HL-60 (cell line): Measurements from ENCODE around the gene AMZ1.

Experiments
- DNase-seq, 2 experiments: peaks; one replicate each; pipeline ENCODE4 v3.0.0-alpha.2; 2010 to 2020; ENCODE audit warnings: low read depth in 1 of 2, low spot score in 1 of 2
- H3K27ac ChIP-seq: fragments of 250-450 bp; sonication (Bioruptor Pico); replicated peaks from 2 replicates; pipeline ENCODE4 v1.5.1; 2020; ENCODE audit warnings: mild to moderate bottlenecking, moderate library complexity
- H3K27me3 ChIP-seq: fragments of 250-450 bp; sonication (Bioruptor Pico); 2 replicates; pipeline ENCODE4 v1.5.1; 2021; ENCODE audit warnings: mild to moderate bottlenecking, moderate library complexity; ENCODE audit not compliant: insufficient read depth, poor library complexity, severe bottlenecking
- H3K4me3 ChIP-seq: replicated peaks from 2 replicates; pipeline ENCODE4 v1.5.1; 2011; ENCODE audit warnings: mild to moderate bottlenecking, control low read depth, low read length; ENCODE audit not compliant: insufficient read depth
- GABPA ChIP-seq: IDR thresholded peaks from 2 replicates; pipeline ENCODE4 v1.6.1; 2012; ENCODE audit warnings: low read depth
- POLR2AphosphoS5 ChIP-seq: IDR thresholded peaks from 2 replicates; pipeline ENCODE4 v1.6.1; 2012; ENCODE audit warnings: low read depth
- SPI1 ChIP-seq: IDR thresholded peaks from 2 replicates; pipeline ENCODE4 v1.6.1; 2012; ENCODE audit warnings: low read depth, mild to moderate bottlenecking, borderline replicate concordance
- TF ChIP-seq, protein P1 (sequence below): IDR thresholded peaks from 2 replicates; pipeline ENCODE4 v1.6.1; 2012; ENCODE audit warnings: low read depth; ENCODE audit not compliant: insufficient replicate concordance
- TF ChIP-seq, protein P2 (sequence below): IDR thresholded peaks from one replicate; pipeline ENCODE4 v1.5.1; 2011; ENCODE audit warnings: low read length, control low read depth, inconsistent platforms; ENCODE audit not compliant: insufficient read depth

AMZ1 gene

DNA sequence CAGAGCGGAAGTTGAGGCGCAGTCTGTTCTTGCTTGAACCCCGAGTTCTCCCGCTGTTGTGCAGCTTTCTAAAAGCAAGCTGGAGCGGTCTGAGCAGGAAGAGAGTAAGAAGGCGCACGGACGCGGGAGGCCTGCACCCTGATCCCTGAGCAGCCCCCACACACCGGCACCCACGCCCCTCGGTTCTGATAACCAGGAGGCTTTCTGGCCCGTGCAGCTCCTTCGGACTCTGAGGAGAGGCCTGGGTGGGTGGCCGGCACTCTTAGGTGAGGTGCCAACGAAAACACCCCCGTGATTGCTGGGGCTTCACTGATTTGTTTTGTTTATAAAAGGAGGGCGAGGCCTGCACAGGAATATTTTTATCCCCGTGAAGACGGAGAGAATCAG lies 28.9 kb downstream of the AMZ1 start:
- TF ChIP-seq, protein P1, sequence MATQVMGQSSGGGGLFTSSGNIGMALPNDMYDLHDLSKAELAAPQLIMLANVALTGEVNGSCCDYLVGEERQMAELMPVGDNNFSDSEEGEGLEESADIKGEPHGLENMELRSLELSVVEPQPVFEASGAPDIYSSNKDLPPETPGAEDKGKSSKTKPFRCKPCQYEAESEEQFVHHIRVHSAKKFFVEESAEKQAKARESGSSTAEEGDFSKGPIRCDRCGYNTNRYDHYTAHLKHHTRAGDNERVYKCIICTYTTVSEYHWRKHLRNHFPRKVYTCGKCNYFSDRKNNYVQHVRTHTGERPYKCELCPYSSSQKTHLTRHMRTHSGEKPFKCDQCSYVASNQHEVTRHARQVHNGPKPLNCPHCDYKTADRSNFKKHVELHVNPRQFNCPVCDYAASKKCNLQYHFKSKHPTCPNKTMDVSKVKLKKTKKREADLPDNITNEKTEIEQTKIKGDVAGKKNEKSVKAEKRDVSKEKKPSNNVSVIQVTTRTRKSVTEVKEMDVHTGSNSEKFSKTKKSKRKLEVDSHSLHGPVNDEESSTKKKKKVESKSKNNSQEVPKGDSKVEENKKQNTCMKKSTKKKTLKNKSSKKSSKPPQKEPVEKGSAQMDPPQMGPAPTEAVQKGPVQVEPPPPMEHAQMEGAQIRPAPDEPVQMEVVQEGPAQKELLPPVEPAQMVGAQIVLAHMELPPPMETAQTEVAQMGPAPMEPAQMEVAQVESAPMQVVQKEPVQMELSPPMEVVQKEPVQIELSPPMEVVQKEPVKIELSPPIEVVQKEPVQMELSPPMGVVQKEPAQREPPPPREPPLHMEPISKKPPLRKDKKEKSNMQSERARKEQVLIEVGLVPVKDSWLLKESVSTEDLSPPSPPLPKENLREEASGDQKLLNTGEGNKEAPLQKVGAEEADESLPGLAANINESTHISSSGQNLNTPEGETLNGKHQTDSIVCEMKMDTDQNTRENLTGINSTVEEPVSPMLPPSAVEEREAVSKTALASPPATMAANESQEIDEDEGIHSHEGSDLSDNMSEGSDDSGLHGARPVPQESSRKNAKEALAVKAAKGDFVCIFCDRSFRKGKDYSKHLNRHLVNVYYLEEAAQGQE, result no peak
- TF ChIP-seq POLR2AphosphoS5 (no peak), GABPA (no peak), SPI1 (no peak)
- TF ChIP-seq, protein P2, sequence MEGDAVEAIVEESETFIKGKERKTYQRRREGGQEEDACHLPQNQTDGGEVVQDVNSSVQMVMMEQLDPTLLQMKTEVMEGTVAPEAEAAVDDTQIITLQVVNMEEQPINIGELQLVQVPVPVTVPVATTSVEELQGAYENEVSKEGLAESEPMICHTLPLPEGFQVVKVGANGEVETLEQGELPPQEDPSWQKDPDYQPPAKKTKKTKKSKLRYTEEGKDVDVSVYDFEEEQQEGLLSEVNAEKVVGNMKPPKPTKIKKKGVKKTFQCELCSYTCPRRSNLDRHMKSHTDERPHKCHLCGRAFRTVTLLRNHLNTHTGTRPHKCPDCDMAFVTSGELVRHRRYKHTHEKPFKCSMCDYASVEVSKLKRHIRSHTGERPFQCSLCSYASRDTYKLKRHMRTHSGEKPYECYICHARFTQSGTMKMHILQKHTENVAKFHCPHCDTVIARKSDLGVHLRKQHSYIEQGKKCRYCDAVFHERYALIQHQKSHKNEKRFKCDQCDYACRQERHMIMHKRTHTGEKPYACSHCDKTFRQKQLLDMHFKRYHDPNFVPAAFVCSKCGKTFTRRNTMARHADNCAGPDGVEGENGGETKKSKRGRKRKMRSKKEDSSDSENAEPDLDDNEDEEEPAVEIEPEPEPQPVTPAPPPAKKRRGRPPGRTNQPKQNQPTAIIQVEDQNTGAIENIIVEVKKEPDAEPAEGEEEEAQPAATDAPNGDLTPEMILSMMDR, result no peak
- Histone ChIP-seq H3K27ac (no peak overlapping the region), H3K27me3 (no peaks in the 10 kb centered on the region), H3K4me3 (no peak overlapping the region)
- no peak for DNase-seq

DNA sequence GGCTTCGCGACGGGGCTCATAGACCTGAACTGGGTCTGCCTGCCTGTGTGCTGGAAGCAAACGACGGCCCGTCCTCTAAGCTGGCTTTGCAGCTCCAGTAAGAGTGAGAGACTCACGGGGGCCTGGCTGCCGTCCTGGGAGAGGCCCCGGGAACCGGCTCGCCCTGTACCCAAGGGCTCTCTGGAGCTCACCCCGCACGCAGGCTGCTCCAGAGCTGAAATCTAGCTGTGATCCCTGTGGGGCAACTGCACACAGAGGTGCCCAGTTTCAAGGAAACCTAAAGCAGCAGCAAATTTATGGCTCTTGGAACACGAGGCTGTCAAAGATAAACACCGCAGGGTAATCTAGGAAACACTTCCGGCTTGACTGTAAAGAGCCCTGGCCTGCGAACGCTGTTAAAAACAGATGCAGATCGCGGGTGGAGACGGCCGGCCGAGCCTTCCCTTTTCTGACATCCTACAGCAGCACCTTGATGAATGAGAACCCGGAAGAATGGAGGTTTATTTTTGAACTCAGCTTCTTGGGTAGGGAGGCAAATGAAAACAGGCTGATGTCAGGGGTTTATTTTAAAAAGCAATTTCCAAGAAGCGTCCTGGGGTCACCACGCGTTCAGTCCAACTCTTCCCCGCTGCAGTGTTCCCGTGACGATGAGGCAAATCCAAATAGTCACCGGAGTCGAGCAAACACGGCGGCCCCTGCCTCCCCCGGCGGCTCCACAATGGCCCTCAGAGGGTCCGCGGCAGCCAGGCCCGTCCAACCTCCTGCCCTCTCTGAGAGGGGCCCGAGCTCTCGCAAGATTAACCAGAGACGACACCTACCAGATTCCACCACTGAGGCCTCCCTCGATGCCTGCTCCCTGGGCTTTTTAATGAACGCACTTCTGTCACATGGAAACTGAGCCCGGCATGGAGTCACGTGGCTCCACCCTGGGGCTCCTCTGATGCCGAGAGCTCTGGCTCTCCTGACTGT lies 29.6 kb downstream of the AMZ1 start:
- Histone ChIP-seq H3K27ac (no peak overlapping the region), H3K4me3 (no peak overlapping the region), H3K27me3 (no peaks in the 10 kb centered on the region)
- DNase-seq, result no peak
- TF ChIP-seq GABPA (no peak), SPI1 (no peak), POLR2AphosphoS5 (no peak)
- TF ChIP-seq, protein P1, result no peak
- TF ChIP-seq, protein P2, result no peak

DNA sequence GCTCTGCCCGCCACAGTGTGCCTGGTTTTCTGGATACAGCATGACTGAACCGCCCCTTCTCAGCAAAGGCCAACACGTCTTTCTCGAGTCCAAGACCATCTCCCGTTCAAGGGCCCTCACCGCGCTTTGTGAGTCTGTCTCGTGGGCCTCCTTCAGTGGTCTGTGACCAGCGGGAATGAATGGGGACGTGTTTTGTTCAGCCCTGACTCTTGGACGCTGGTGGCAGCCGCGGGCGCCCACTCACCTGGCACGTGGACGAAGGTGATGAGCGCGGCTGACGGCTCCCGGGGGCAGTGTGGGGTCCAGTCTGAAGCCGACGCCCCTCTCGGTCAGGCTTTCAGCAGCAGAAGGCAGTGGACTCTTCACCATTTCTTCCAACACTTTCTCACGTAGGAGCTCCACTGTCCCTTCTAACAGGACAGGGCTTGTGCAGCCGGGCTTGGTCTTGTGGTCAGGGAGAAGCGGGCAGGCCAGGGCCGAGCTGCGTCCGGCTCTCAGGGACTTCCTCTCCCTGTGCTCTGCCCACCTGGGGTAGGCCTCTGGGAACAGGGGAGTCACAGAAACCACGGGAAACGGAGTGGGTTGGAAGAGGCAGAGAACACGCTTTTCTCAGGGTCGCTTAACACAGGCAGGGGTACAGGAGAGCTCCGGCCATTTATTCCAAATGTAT lies 30.4 kb downstream of the AMZ1 start:
- TF ChIP-seq, protein P1, result no peak
- no peak for TF ChIP-seq SPI1
- TF ChIP-seq POLR2AphosphoS5, result no peak
- TF ChIP-seq GABPA, result no peak
- TF ChIP-seq, protein P2, result no peak
- no peaks in the 10 kb centered on the region for H3K27me3 ChIP-seq
- H3K4me3 ChIP-seq, result no peak overlapping the region
- no peak for DNase-seq
- H3K27ac ChIP-seq, result no peak overlapping the region
